Measurements from ENCODE around the gene MITF.

Gene MITF

GRCh38 chr3:69748503-69748902 lies 9.2 kb downstream of the MITF start:
- no peak for TF ChIP-seq POU2F2 (IDR thresholded peaks at IDR 0.05; ENCODE audit: low read depth, low read length)
- no peak for TF ChIP-seq TAF1 (IDR thresholded peaks at IDR 0.05; ENCODE audit: low read depth, low read length)
- no peak for TF ChIP-seq SPI1 (IDR thresholded peaks at IDR 0.05; ENCODE audit: low read depth, low read length)
- no peak for TF ChIP-seq PAX5 (IDR thresholded peaks at IDR 0.05; ENCODE audit: insufficient read depth, low read length, severe bottlenecking)
- no peak for TF ChIP-seq POLR2AphosphoS5 (IDR thresholded peaks at IDR 0.05; ENCODE audit: low read depth, low read length)
- no peak for TF ChIP-seq POLR2A (IDR thresholded peaks at IDR 0.05; ENCODE audit: low read depth, low read length)
- FAIRE-seq (no peak), DNase-seq (ENCODE audit: insufficient read length, low spot score) (no peak)

- TF ChIP-seq POLR2AphosphoS5 (IDR thresholded peaks at IDR 0.05; ENCODE audit: low read depth, low read length) (no peak), POU2F2 (IDR thresholded peaks at IDR 0.05; ENCODE audit: low read depth, low read length) (no peak), TAF1 (IDR thresholded peaks at IDR 0.05; ENCODE audit: low read depth, low read length) (no peak), SPI1 (IDR thresholded peaks at IDR 0.05; ENCODE audit: low read depth, low read length) (no peak), POLR2A (IDR thresholded peaks at IDR 0.05; ENCODE audit: low read depth, low read length) (no peak), PAX5 (IDR thresholded peaks at IDR 0.05; ENCODE audit: insufficient read depth, low read length, severe bottlenecking) (no peak)
- no peak for DNase-seq (ENCODE audit: insufficient read length, low spot score)
- FAIRE-seq = no peak
These were observed 10.2 kb downstream of the MITF start for GRCh38 chr3:69749461-69749860.

GRCh38 chr3:69750549-69750948 lies 11.3 kb downstream of the MITF start:
- DNase-seq (ENCODE audit: insufficient read length, low spot score) (no peak), FAIRE-seq (no peak)
- TF ChIP-seq SPI1 (IDR thresholded peaks at IDR 0.05; ENCODE audit: low read depth, low read length) (no peak), TAF1 (IDR thresholded peaks at IDR 0.05; ENCODE audit: low read depth, low read length) (no peak), POU2F2 (IDR thresholded peaks at IDR 0.05; ENCODE audit: low read depth, low read length) (no peak), PAX5 (IDR thresholded peaks at IDR 0.05; ENCODE audit: insufficient read depth, low read length, severe bottlenecking) (no peak), POLR2AphosphoS5 (IDR thresholded peaks at IDR 0.05; ENCODE audit: low read depth, low read length) (no peak), POLR2A (IDR thresholded peaks at IDR 0.05; ENCODE audit: low read depth, low read length) (no peak)

- DNase-seq (ENCODE audit: insufficient read length, low spot score) = no peak
- TF ChIP-seq TAF1 (IDR thresholded peaks at IDR 0.05; ENCODE audit: low read depth, low read length) = no peak
- no peak for TF ChIP-seq POLR2A (IDR thresholded peaks at IDR 0.05; ENCODE audit: low read depth, low read length)
- no peak for TF ChIP-seq PAX5 (IDR thresholded peaks at IDR 0.05; ENCODE audit: insufficient read depth, low read length, severe bottlenecking)
- TF ChIP-seq SPI1 (IDR thresholded peaks at IDR 0.05; ENCODE audit: low read depth, low read length) = no peak
- TF ChIP-seq POLR2AphosphoS5 (IDR thresholded peaks at IDR 0.05; ENCODE audit: low read depth, low read length) = no peak
- TF ChIP-seq POU2F2 (IDR thresholded peaks at IDR 0.05; ENCODE audit: low read depth, low read length) = no peak
- no peak for FAIRE-seq
These were observed 11.8 kb downstream of the MITF start for GRCh38 chr3:69751074-69751476.

- DNase-seq (ENCODE audit: insufficient read length, low spot score) (no peak), FAIRE-seq (no peak)
- TF ChIP-seq SPI1 (IDR thresholded peaks at IDR 0.05; ENCODE audit: low read depth, low read length) (no peak), PAX5 (IDR thresholded peaks at IDR 0.05; ENCODE audit: insufficient read depth, low read length, severe bottlenecking) (no peak), TAF1 (IDR thresholded peaks at IDR 0.05; ENCODE audit: low read depth, low read length) (no peak), POLR2AphosphoS5 (IDR thresholded peaks at IDR 0.05; ENCODE audit: low read depth, low read length) (no peak), POU2F2 (IDR thresholded peaks at IDR 0.05; ENCODE audit: low read depth, low read length) (no peak), POLR2A (IDR thresholded peaks at IDR 0.05; ENCODE audit: low read depth, low read length) (no peak)
These were observed 13.0 kb downstream of the MITF start for GRCh38 chr3:69752241-69752640.

DNA sequence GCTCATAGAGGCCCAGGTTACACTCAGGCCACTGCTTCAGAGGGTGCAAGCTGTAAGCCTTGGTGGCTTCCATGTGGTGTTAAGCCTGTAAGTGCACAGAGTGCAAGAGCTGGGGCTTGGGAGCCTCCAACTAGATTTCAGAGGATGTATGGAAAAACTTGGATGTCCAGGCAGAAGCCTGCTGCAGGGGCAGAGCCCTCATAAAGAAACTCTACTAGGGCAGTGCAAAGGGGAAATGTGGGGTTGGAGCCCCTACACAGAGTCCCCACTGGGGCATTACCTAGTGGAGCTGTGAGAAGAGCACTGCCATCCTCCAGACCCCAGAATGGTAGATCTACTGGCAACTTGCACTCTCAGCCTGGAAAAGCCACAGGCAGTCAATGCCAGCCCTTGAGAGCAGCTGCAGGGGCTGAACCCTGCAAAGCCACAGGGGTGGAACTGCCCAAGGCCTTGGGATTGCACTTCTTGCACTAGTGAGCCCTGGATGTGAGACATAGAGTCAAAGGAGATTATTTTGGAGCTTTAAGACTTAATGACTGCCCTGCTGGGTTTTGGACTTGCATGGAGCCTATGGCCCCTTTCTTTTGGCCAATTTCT lies 14.0 kb downstream of the MITF start:
- FAIRE-seq (no peak), DNase-seq (ENCODE audit: insufficient read length, low spot score) (no peak)
- TF ChIP-seq POU2F2 (IDR thresholded peaks at IDR 0.05; ENCODE audit: low read depth, low read length) (no peak), PAX5 (IDR thresholded peaks at IDR 0.05; ENCODE audit: insufficient read depth, low read length, severe bottlenecking) (no peak), POLR2AphosphoS5 (IDR thresholded peaks at IDR 0.05; ENCODE audit: low read depth, low read length) (no peak), POLR2A (IDR thresholded peaks at IDR 0.05; ENCODE audit: low read depth, low read length) (no peak), SPI1 (IDR thresholded peaks at IDR 0.05; ENCODE audit: low read depth, low read length) (no peak), TAF1 (IDR thresholded peaks at IDR 0.05; ENCODE audit: low read depth, low read length) (no peak)

- DNase-seq (ENCODE audit: insufficient read length, low spot score) = no peak
- TF ChIP-seq TAF1 (IDR thresholded peaks at IDR 0.05; ENCODE audit: low read depth, low read length) (no peak), POU2F2 (IDR thresholded peaks at IDR 0.05; ENCODE audit: low read depth, low read length) (no peak), SPI1 (IDR thresholded peaks at IDR 0.05; ENCODE audit: low read depth, low read length) (no peak), POLR2A (IDR thresholded peaks at IDR 0.05; ENCODE audit: low read depth, low read length) (no peak), POLR2AphosphoS5 (IDR thresholded peaks at IDR 0.05; ENCODE audit: low read depth, low read length) (no peak), PAX5 (IDR thresholded peaks at IDR 0.05; ENCODE audit: insufficient read depth, low read length, severe bottlenecking) (no peak)
- FAIRE-seq = no peak
These were observed 16.5 kb downstream of the MITF start for GRCh38 chr3:69755795-69756194.

GRCh38 chr3:69761896-69762767 lies 22.9 kb downstream of the MITF start:
- no peak for TF ChIP-seq POU2F2 (IDR thresholded peaks at IDR 0.05; ENCODE audit: low read depth, low read length)
- no peak for TF ChIP-seq PAX5 (IDR thresholded peaks at IDR 0.05; ENCODE audit: insufficient read depth, low read length, severe bottlenecking)
- TF ChIP-seq POLR2AphosphoS5 (IDR thresholded peaks at IDR 0.05; ENCODE audit: low read depth, low read length) = no peak
- TF ChIP-seq SPI1 (IDR thresholded peaks at IDR 0.05; ENCODE audit: low read depth, low read length) = no peak
- no peak for TF ChIP-seq TAF1 (IDR thresholded peaks at IDR 0.05; ENCODE audit: low read depth, low read length)
- TF ChIP-seq POLR2A (IDR thresholded peaks at IDR 0.05; ENCODE audit: low read depth, low read length) = no peak
- FAIRE-seq (no peak), DNase-seq (ENCODE audit: insufficient read length, low spot score) (no peak)

- no peak for FAIRE-seq
- TF ChIP-seq POLR2A (IDR thresholded peaks at IDR 0.05; ENCODE audit: low read depth, low read length) (no peak), PAX5 (IDR thresholded peaks at IDR 0.05; ENCODE audit: insufficient read depth, low read length, severe bottlenecking) (no peak), SPI1 (IDR thresholded peaks at IDR 0.05; ENCODE audit: low read depth, low read length) (no peak), POLR2AphosphoS5 (IDR thresholded peaks at IDR 0.05; ENCODE audit: low read depth, low read length) (no peak), TAF1 (IDR thresholded peaks at IDR 0.05; ENCODE audit: low read depth, low read length) (no peak), POU2F2 (IDR thresholded peaks at IDR 0.05; ENCODE audit: low read depth, low read length) (no peak)
- no peak for DNase-seq (ENCODE audit: insufficient read length, low spot score)
These were observed 23.5 kb downstream of the MITF start for GRCh38 chr3:69762768-69763229.

All from GM12891 (cell line).